ENCODE results near the gene RHBDD3. TPM values are rescaled to one million over a fixed set of nuclear protein-coding genes. Genes with fewer than 3 reads are reported as not detected.

Gene RHBDD3
- total RNA-seq, 1 donor from 2014 or later = 17.9 TPM

DNA sequence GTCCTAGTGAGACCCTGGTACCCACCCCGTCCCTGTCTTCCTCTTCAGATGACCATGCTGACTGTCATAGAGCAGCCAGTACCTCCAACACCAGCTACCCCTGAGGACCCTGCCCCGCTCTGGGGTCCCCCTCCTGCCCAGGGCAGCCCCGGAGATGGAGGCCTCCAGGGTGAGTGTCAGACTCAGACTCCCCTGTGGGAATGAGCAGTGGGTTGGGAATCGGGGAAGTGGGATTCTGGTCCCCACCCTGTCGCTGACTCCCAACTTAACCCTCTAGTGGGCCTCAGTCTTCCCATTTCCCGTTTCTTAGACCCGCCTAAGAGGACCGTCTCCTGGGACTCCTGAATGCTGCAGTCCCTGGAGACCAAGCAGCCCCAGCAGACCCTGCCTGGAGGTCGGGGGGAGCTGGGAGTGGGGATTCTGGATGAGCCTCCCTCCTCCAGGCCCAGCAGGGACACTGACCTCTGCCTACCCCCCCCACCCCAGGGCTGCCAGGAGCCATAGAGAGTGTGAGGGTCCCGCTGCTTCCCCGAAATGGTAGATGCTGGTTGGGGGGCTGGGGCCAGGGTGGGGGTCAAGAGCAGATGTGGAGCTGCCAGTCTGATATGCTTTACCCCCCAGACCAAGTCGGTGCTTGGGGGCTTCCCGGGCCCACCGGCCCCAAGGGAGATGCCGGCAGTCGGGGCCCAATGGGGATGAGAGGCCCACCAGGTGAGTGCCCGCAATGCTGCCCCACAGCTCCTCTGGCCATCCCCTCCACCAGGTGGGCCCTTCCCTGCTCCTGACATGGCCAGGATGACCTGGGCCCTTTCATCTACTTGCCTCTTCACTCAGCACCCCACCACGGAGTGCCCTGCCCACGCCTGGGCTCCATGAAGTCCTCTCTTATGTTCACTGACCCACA is 36.6 kb downstream of the RHBDD3 start:
- intact Hi-C loops (cut with micrococcal nuclease) = no loop called here
- POLR2A ChIA-PET = no interaction called here
- DNase-seq (no peak), ATAC-seq (ENCODE audit: low read depth) (no peak)
- CTCF ChIA-PET = no interaction called here
- Mint-ChIP-seq H3K27me3 (peaks cover 12% of the 10 kb centered on the region), H3K4me3 (no peak overlapping the region), H3K9me3 (peaks cover 6% of the 10 kb centered on the region), H3K4me1 (no peaks in the 10 kb centered on the region), H3K27ac (no peak overlapping the region), H3K36me3 (ENCODE audit: low read depth) (no peaks in the 10 kb centered on the region)
- no peak for TF ChIP-seq CTCF (IDR thresholded peaks at IDR 0.05)

DNA sequence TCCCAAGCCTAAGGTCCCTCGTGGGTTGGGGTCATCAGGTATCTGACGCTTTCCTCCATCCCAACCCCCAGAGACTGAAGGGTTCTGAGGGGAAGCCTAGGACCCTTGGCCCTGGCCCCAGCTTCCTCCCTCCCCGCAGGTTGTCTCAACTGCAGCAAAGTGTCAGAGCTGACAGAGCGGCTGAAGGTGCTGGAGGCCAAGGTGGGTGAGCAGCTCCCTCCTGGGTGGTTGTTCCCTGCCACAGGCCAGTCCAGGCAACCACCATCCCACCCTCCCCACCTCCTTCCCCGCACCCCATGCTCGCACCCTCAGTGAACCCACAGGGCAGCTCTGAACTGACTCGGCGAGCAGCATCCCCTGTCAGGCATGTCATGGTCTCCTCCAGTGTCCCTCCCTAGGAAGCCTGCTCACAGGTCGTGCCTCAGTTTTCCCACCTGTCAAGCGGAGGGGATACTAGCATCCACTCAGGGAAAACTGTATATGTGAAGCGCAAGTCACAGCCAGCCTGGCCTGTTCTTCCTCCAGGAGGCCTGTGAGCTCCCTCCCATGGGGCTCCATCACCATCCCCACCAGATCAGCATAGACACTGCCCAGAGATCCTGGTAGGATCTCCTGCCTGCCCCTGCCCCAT is 41.3 kb downstream of the RHBDD3 start:
- Mint-ChIP-seq H3K4me3 (no peak overlapping the region), H3K4me1 (no peaks in the 10 kb centered on the region), H3K27ac (no peak overlapping the region), H3K9me3 (no peaks in the 10 kb centered on the region), H3K27me3 (peaks cover 17% of the 10 kb centered on the region), H3K36me3 (ENCODE audit: low read depth) (no peaks in the 10 kb centered on the region)
- no peak for TF ChIP-seq CTCF (IDR thresholded peaks at IDR 0.05)
- no peak for ATAC-seq (ENCODE audit: low read depth)
- intact Hi-C loops (cut with micrococcal nuclease) = no loop called here
- POLR2A ChIA-PET = interaction anchor here (0.5 kb wide), 1 partner anchor 401 kb away, joined by 8 read pairs; no protein-coding TSS in a partner anchor
- CTCF ChIA-PET = interaction anchor here (1.5 kb wide), 1 partner anchor 19 kb away, joined by 3 read pairs; no protein-coding TSS in a partner anchor
- no peak for DNase-seq

DNA sequence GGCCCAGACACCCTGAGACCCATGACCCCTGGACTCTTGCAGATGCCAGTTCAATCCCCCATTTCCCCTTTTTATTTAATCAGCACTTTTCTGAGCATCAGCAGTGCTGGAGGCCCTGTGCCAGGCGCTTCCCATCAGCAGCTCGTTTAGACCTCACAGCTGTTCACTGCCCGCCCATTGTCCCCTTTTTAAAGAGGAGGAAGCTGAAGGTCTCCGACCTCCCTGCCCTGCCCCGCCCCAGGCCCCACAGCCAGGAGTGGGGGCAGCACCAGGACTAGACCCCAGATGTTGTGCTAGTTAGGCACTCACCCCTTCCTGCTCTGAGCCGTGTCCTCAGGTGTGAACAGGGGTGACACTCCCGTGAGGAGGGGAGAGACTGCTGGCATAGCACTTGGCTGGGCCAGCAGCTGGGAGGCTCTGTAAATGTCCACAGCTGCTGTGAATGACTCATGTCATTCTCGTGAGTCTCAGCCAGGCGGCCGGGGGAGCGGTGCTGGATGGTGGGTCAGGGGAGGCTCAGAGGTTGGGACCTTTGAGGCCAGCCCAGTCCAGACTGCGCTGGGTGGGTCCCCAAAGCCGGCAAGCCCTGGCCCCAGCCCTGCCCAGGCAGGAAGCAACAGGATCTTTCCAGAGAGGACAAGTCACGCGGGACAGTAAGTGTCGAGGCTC is 42.2 kb downstream of the RHBDD3 start:
- Mint-ChIP-seq H3K4me3 (no peak overlapping the region), H3K27me3 (peaks cover 18% of the 10 kb centered on the region), H3K9me3 (no peaks in the 10 kb centered on the region), H3K4me1 (no peaks in the 10 kb centered on the region), H3K27ac (no peak overlapping the region), H3K36me3 (ENCODE audit: low read depth) (no peaks in the 10 kb centered on the region)
- TF ChIP-seq CTCF (IDR thresholded peaks at IDR 0.05) = no peak
- no peak for DNase-seq
- intact Hi-C loops (cut with micrococcal nuclease) = no loop called here
- CTCF ChIA-PET = interaction anchor here (1.5 kb wide), 1 partner anchor 20 kb away, joined by 3 read pairs; no protein-coding TSS in a partner anchor
- POLR2A ChIA-PET = no interaction called here
- no peak for ATAC-seq (ENCODE audit: low read depth)

GRCh38 chr22:29224859-29225410 is 42.8 kb downstream of the RHBDD3 start:
- no peaks in the 10 kb centered on the region for H3K36me3 Mint-ChIP-seq (ENCODE audit: low read depth)
- intact Hi-C loops (cut with micrococcal nuclease) = no loop called here
- POLR2A ChIA-PET = no interaction called here
- no peak overlapping the region for H3K27ac Mint-ChIP-seq
- no peak overlapping the region for H3K4me3 Mint-ChIP-seq
- CTCF ChIA-PET = no interaction called here
- ATAC-seq (ENCODE audit: low read depth) (no peak), DNase-seq (no peak)
- H3K9me3 Mint-ChIP-seq = no peaks in the 10 kb centered on the region
- peaks cover 25% of the 10 kb centered on the region for H3K27me3 Mint-ChIP-seq
- TF ChIP-seq CTCF (IDR thresholded peaks at IDR 0.05) = no peak
- no peaks in the 10 kb centered on the region for H3K4me1 Mint-ChIP-seq

Measured in activated B cell treated with CpG ODN at 0.5 μM for 24 hours (primary cell).